GM12892 (cell line): ENCODE data around the gene LRRFIP2.

Source experiments
- POLR2A ChIP-seq: IDR thresholded peaks from 2 replicates; pipeline ENCODE4 v1.6.1; 2011; ENCODE audit warnings: low read depth, low read length, control low read depth
- POLR2AphosphoS5 ChIP-seq: IDR thresholded peaks from 2 replicates; pipeline ENCODE4 v1.6.1; 2011; ENCODE audit warnings: low read depth, low read length, control low read depth
- TAF1 ChIP-seq: IDR thresholded peaks from 2 replicates; pipeline ENCODE4 v1.6.1; 2011; ENCODE audit warnings: low read depth, mild to moderate bottlenecking, control low read depth, low read length, borderline replicate concordance

DNA sequence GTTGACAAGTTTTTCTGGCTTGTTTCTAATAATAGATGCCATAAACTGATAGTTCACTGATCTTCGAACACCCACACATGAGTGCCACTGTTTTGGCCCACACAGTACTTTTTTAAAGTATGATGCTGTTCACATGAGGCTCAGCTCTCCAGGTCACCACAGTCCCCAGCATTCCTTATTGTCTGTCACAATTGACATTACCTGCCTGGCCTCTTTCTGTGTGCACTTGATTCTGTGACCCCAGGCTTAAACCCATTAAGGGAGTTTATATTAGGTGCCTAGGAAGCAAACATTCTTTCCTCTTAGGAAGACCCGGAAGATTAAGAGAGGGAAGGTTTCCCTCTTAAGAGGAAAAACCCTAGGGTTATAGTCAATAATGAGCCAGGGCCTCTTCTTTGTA, 24.2 kb upstream of the LRRFIP2 start:
- TF ChIP-seq POLR2A (no peak), POLR2AphosphoS5 (no peak), TAF1 (no peak)
